ENCODE data around the gene CPNE7. TPM values are rescaled to one million over a fixed set of nuclear protein-coding genes. Genes with fewer than 3 reads are reported as not detected.

The CPNE7 gene
- total and polyA plus RNA-seq, 2 of the 13 experiments (the other 11 are each of a cell fraction or from before 2014, with no cell fraction given) = 0.59 TPM; not detected in 1

DNA sequence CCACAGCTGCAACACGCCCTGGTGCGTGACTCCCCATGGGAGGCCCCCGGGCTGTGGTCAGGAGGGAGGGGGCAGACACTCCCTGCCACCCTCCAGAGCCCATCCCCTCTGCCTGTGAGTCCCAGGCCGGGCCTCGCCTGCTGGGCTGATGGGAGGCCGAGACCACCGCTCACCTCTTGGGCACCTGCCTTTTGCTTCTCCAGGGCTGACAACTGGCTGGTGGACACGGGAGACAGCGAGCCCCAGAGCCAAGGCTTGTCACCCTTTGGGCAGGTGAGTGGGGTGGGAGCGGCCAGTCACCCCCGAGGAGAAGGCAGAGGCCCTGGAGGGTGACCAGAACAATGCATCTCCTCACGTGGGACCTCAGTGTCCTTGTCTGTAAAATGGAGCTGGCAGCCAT lies 61.1 kb downstream of the CPNE7 start:
- 60% methylated on average over 1 of the region's 12 CpGs for WGBS (ENCODE audit: low lambda C conversion rate)
- no peak overlapping the region for H3K4me2 ChIP-seq (ENCODE audit: low read depth, low read length)
- in situ Hi-C loops (cut with HindIII; ENCODE audit: extremely low pct_ligation_motif_present, low pct_unique_long_range_greater_than_20kb) = no loop called here
- CTCF ChIA-PET (ENCODE audit: low intra/inter-chr PET ratio, low total read pairs) = no interaction called here
- TF ChIP-seq, protein P1, sequence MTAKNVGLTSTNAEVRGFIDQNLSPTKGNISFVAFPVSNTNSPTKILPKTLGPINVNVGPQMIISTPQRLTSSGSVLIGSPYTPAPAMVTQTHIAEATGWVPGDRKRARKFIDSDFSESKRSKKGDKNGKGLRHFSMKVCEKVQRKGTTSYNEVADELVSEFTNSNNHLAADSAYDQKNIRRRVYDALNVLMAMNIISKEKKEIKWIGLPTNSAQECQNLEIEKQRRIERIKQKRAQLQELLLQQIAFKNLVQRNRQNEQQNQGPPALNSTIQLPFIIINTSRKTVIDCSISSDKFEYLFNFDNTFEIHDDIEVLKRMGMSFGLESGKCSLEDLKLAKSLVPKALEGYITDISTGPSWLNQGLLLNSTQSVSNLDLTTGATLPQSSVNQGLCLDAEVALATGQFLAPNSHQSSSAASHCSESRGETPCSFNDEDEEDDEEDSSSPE (CRISPR knock-in tag; IDR thresholded peaks at IDR 0.05) = no peak
- TF ChIP-seq MBD4 (IDR thresholded peaks at IDR 0.05; ENCODE audit: borderline replicate concordance, low read length) (no peak), ZNF629 (CRISPR knock-in tag; conservative IDR thresholded peaks at IDR 0.05) (peak; percentile 51; the same call in 1 of the 2 replicates)
- no peak overlapping the region for H3K9ac ChIP-seq (ENCODE audit: insufficient read depth, low read depth, low read length)
- BruUV-seq (replicated peaks) = no TSS peak
- POLR2A ChIA-PET = no interaction called here
- no peak overlapping the region for H2AFZ ChIP-seq (ENCODE audit: low read length)
- H3K79me2 ChIP-seq (ENCODE audit: insufficient read depth, low read length) = no peaks in the 10 kb centered on the region
- H3K36me3 ChIP-seq (replicated peaks in 1 of 2; ENCODE audit: control insufficient read depth in 1 of 2, insufficient read depth in 2 of 2, low read length in 2 of 2) = no peaks in the 10 kb centered on the region
- ATAC-seq (no peak), FAIRE-seq (no peak), DNase-seq (ENCODE audit: low spot score) (no peak)
- no peaks in the 10 kb centered on the region for H3K27me3 ChIP-seq (ENCODE audit: control insufficient read depth in 1 of 2, insufficient read depth in 2 of 2, low read length in 2 of 2)
- no peaks in the 10 kb centered on the region for H4K20me1 ChIP-seq (ENCODE audit: insufficient read depth, low read length)
- no peaks in the 10 kb centered on the region for H3K9me3 ChIP-seq (ENCODE audit: low read length)
- intact Hi-C loops (cut with micrococcal nuclease; ENCODE audit: unreplicated experiment) = no loop called here
- no peak overlapping the region for H3K27ac ChIP-seq (ENCODE audit: extremely low read length, insufficient read depth, low read length)
- no peak overlapping the region for H3K4me3 ChIP-seq (replicated peaks in 1 of 3; ENCODE audit: insufficient read depth in 1 of 3, low read depth in 2 of 3, low read length in 3 of 3)
- H3K4me1 ChIP-seq (ENCODE audit: insufficient read depth, low read length) = peaks cover 35% of the 10 kb centered on the region

DNA sequence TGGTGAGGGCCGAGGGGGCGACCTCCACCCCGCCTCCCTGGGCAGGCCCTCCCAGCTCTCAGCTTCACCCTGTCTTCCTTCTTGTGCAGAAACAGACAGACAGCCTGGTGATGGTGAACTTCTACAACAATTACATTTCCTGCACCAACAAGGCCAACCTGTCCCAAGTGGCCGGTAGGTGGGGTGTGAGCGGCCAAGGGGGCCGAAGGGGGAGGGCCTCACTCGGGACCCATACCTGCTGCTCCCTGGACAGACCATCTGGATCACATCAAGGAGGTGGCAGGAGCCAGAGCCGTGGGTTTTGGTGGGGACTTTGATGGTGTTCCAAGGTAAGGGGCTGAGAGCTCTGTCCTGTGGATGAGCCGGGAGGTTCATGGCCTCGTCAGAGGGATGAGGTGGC lies 61.8 kb downstream of the CPNE7 start:
- ChIA-PET CTCF (ENCODE audit: low intra/inter-chr PET ratio, low total read pairs) (interaction anchor here (1.1 kb wide), 1 partner anchor 22 kb away, joined by 3 read pairs; no protein-coding TSS in a partner anchor), POLR2A (no interaction called here)
- peaks cover 32% of the 10 kb centered on the region for H3K4me1 ChIP-seq (ENCODE audit: insufficient read depth, low read length)
- FAIRE-seq (no peak), DNase-seq (ENCODE audit: low spot score) (no peak), ATAC-seq (peak; percentile 8)
- no peaks in the 10 kb centered on the region for H3K36me3 ChIP-seq (replicated peaks in 1 of 2; ENCODE audit: control insufficient read depth in 1 of 2, insufficient read depth in 2 of 2, low read length in 2 of 2)
- WGBS (ENCODE audit: low lambda C conversion rate) = 46% methylated on average over 10 of the region's 10 CpGs
- no peak overlapping the region for H2AFZ ChIP-seq (ENCODE audit: low read length)
- no peak overlapping the region for H3K27ac ChIP-seq (ENCODE audit: extremely low read length, insufficient read depth, low read length)
- H3K4me3 ChIP-seq (replicated peaks in 1 of 3; ENCODE audit: insufficient read depth in 1 of 3, low read depth in 2 of 3, low read length in 3 of 3) = no peak overlapping the region
- H3K9ac ChIP-seq (ENCODE audit: insufficient read depth, low read depth, low read length) = no peak overlapping the region
- H3K27me3 ChIP-seq (ENCODE audit: control insufficient read depth in 1 of 2, insufficient read depth in 2 of 2, low read length in 2 of 2) = no peaks in the 10 kb centered on the region
- no peaks in the 10 kb centered on the region for H3K79me2 ChIP-seq (ENCODE audit: insufficient read depth, low read length)
- no TSS peak for BruUV-seq (replicated peaks)
- TF ChIP-seq STAT6 (CRISPR knock-in tag; IDR thresholded peaks at IDR 0.05; ENCODE audit: borderline replicate concordance) (no peak), CTCF (CRISPR knock-in tag; IDR thresholded peaks at IDR 0.05) (0 out of 2 replicates have a peak, but pooled peaks have one; percentile 23)
- H3K9me3 ChIP-seq (ENCODE audit: low read length) = no peaks in the 10 kb centered on the region
- in situ Hi-C loops (cut with HindIII; ENCODE audit: extremely low pct_ligation_motif_present, low pct_unique_long_range_greater_than_20kb) = no loop called here
- intact Hi-C loops (cut with micrococcal nuclease; ENCODE audit: unreplicated experiment) = no loop called here
- H3K4me2 ChIP-seq (ENCODE audit: low read depth, low read length) = no peak overlapping the region
- no peaks in the 10 kb centered on the region for H4K20me1 ChIP-seq (ENCODE audit: insufficient read depth, low read length)

Data from HepG2 (cell line).